ENCODE data around the gene ZNF18.

DNA sequence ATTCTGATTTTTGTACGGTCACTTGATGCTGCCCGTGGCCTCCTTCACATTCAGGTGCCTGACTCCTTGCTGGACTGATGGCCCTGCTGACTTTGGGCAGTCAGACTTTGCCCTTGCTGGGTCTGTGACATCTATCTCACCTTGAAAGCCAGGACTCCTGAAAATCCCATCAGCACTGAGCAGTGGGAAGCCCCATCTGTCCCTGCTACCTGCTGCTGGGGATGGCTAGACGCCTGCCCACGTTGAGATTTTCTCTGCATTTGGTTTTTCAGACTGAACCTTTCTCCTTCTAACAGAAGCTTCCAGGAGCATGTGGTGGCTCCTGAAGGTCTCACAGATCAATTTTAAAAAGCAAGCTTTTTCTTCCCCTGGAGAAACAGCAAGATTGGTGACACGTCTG, 10.2 kb upstream of the ZNF18 start:
- TF ChIP-seq ARNTL (CRISPR knock-in tag; IDR thresholded peaks at IDR 0.05; ENCODE audit: borderline replicate concordance, low read depth) = no peak
- TF ChIP-seq TOX (CRISPR knock-in tag; IDR thresholded peaks at IDR 0.05; ENCODE audit: borderline replicate concordance) = no peak
- no peak for TF ChIP-seq ESRRG (CRISPR knock-in tag; IDR thresholded peaks at IDR 0.05)
- no peak for TF ChIP-seq ZFP30 (CRISPR knock-in tag; IDR thresholded peaks at IDR 0.05)
